Liver (tissue), 9 donors: ENCODE data around the gene PBX4. TPM values are rescaled to one million over a fixed set of nuclear protein-coding genes. Genes with fewer than 3 reads are reported as not detected.

ENCODE experiments used
- DNase-seq: peaks from one replicate; pipeline ENCODE4 v3.0.0-alpha.2; 2017; ENCODE audit warnings: low spot score
- H3K27ac ChIP-seq, 2 donors: one replicate each; pipeline ENCODE4 v1.7.0; 2013; ENCODE audit warnings: inconsistent platforms in 2 of 2, low read length in 2 of 2, control low read depth in 1 of 2, low read depth in 1 of 2, mild to moderate bottlenecking in 1 of 2
- H3K27me3 ChIP-seq, 4 donors: one replicate each; pipeline versions ENCODE4 v1.6.1 to v1.7.0; 2013; ENCODE audit warnings: low read length in 3 of 4, inconsistent platforms in 1 of 4, mild to moderate bottlenecking in 1 of 4, moderate library complexity in 1 of 4; ENCODE audit not compliant: control insufficient read depth in 4 of 4, insufficient read depth in 4 of 4
- H3K36me3 ChIP-seq, 4 donors: one replicate each; pipeline versions ENCODE4 v1.6.1 to v1.7.0; 2013; ENCODE audit warnings: low read length in 3 of 4, mild to moderate bottlenecking in 3 of 4, low read depth in 1 of 4, moderate library complexity in 1 of 4; ENCODE audit not compliant: control insufficient read depth in 4 of 4, insufficient read depth in 3 of 4
- H3K4me1 ChIP-seq, 4 donors: one replicate each; pipeline versions ENCODE4 v1.6.1 to v1.7.0; 2013; ENCODE audit warnings: low read length in 3 of 4, mild to moderate bottlenecking in 3 of 4, moderate library complexity in 1 of 4; ENCODE audit not compliant: control insufficient read depth in 4 of 4, insufficient read depth in 4 of 4
- H3K4me3 ChIP-seq, 3 donors: one replicate each; pipeline versions ENCODE4 v1.6.1 to v1.7.0; 2013; ENCODE audit warnings: low read length in 3 of 3, control low read depth in 1 of 3, low read depth in 1 of 3, mild to moderate bottlenecking in 1 of 3
- H3K9ac ChIP-seq, 2 donors: one replicate each; pipeline ENCODE4 v1.7.0; 2013; ENCODE audit warnings: low read length in 2 of 2, mild to moderate bottlenecking in 2 of 2, moderate library complexity in 2 of 2, control low read depth in 1 of 2, low read depth in 1 of 2
- H3K9me3 ChIP-seq, 4 donors: one replicate each; pipeline versions ENCODE4 v1.6.1 to v1.7.0; 2013; ENCODE audit warnings: low read length in 3 of 4; ENCODE audit not compliant: control insufficient read depth in 4 of 4
- EGR1 ChIP-seq, 2 donors: IDR thresholded peaks; 2 replicates each; pipeline ENCODE4 v1.6.1; 2016 to 2018; ENCODE audit warnings: antibody characterized with exemption in 2 of 2, low read depth in 2 of 2
- FOXA1 ChIP-seq: IDR thresholded peaks from 2 replicates; pipeline ENCODE4 v1.6.1; 2016; ENCODE audit warnings: antibody characterized with exemption
- FOXA2 ChIP-seq: IDR thresholded peaks from 2 replicates; pipeline ENCODE4 v1.6.1; 2016; ENCODE audit warnings: antibody characterized with exemption
- GABPA ChIP-seq, 2 donors: IDR thresholded peaks in 1 of 2; conservative IDR thresholded peaks in 1 of 2; 2 replicates each; pipeline ENCODE4 v1.6.1; 2016; ENCODE audit warnings: antibody characterized with exemption in 2 of 2, mild to moderate bottlenecking in 1 of 2, moderate library complexity in 1 of 2
- HNF4A ChIP-seq, 2 donors: conservative IDR thresholded peaks; 2 replicates each; pipeline ENCODE4 v1.6.1; 2016; ENCODE audit warnings: antibody characterized with exemption in 2 of 2, mild to moderate bottlenecking in 2 of 2
- HNF4G ChIP-seq: IDR thresholded peaks from 2 replicates; pipeline ENCODE4 v1.6.1; 2016; ENCODE audit warnings: antibody characterized with exemption
- JUND ChIP-seq, 2 donors: IDR thresholded peaks; 2 replicates each; pipeline ENCODE4 v1.6.1; 2016; ENCODE audit warnings: antibody characterized with exemption in 2 of 2
- NR2F2 ChIP-seq: IDR thresholded peaks from 2 replicates; pipeline ENCODE4 v1.6.1; 2016; ENCODE audit warnings: antibody characterized with exemption
- RAD21 ChIP-seq, 2 donors: IDR thresholded peaks; 2 replicates each; pipeline ENCODE4 v1.6.1; 2016; ENCODE audit warnings: antibody characterized with exemption in 2 of 2, mild to moderate bottlenecking in 2 of 2
- RXRA ChIP-seq, 2 donors: IDR thresholded peaks; 2 replicates each; pipeline ENCODE4 v1.6.1; 2017 to 2018; ENCODE audit warnings: antibody characterized with exemption in 2 of 2, mild to moderate bottlenecking in 1 of 2
- SP1 ChIP-seq: IDR thresholded peaks from 2 replicates; pipeline ENCODE4 v1.6.1; 2018; ENCODE audit warnings: antibody characterized with exemption, mild to moderate bottlenecking
- TAF1 ChIP-seq: conservative IDR thresholded peaks from 2 replicates; pipeline ENCODE4 v1.6.1; 2016; ENCODE audit warnings: antibody characterized with exemption, mild to moderate bottlenecking
- YY1 ChIP-seq: IDR thresholded peaks from 2 replicates; pipeline ENCODE4 v1.6.1; 2016; ENCODE audit warnings: antibody characterized with exemption, mild to moderate bottlenecking
- WGBS: extraction: QIAGEN DNeasy Blood & Tissue Kit; methylation state at CpG from one replicate; pipeline ENCODE4 v1.1.7; 2013; 5-methylcytosine and 5-hydroxymethylcytosine counted together
- polyA plus RNA-seq, 2 donors: library from polyadenylated mRNA; stranded (reverse) in 1 of 2; unstranded in 1 of 2; fragments of 200-250 nt in 1 of 2; fragments of >200 nt in 1 of 2; fragmentation: Nextera tagmentation in 1 of 2; extraction: Ambion mirVana in 1 of 2; gene quantifications; one replicate each; pipeline versions ENCODE4 v1.2.1 to v1.2.3, GENCODE V29; 2013 to 2015
- total RNA-seq, 2 donors: library from RNA; depleted of rRNA; stranded (reverse); fragments of >200 nt; gene quantifications; one replicate each; pipeline ENCODE4 v1.2.3, GENCODE V29; 2014
- TF ChIP-seq, protein P1 (sequence below): fragments of 150-350 bp; IDR thresholded peaks from 2 replicates; pipeline ENCODE4 v1.5.1; 2017; ENCODE audit warnings: improper control_type of control experiment, low read depth, low read length; ENCODE audit not compliant: missing input control
- TF ChIP-seq, protein P2 (sequence below): IDR thresholded peaks from 2 replicates; pipeline ENCODE4 v1.6.1; 2016; ENCODE audit warnings: antibody characterized with exemption
- TF ChIP-seq, protein P3 (sequence below): IDR thresholded peaks from 2 replicates; pipeline ENCODE4 v1.6.1; 2016; ENCODE audit warnings: antibody characterized with exemption, mild to moderate bottlenecking
- TF ChIP-seq, protein P4 (sequence below): IDR thresholded peaks from 2 replicates; pipeline ENCODE4 v1.6.1; 2016; ENCODE audit warnings: antibody characterized with exemption
- TF ChIP-seq, protein P5 (sequence below): IDR thresholded peaks from 2 replicates; pipeline ENCODE4 v1.6.1; 2016; ENCODE audit warnings: antibody characterized with exemption
- donor health status: healthy.
- donor health status: healthy.
- donor health status: healthy.
- donor health status: healthy.
- donor health status: healthy.

Gene PBX4
- total and polyA plus RNA-seq, 4 donors = 0.19 to 0.59 (median 0.21) TPM; not detected in 1

DNA sequence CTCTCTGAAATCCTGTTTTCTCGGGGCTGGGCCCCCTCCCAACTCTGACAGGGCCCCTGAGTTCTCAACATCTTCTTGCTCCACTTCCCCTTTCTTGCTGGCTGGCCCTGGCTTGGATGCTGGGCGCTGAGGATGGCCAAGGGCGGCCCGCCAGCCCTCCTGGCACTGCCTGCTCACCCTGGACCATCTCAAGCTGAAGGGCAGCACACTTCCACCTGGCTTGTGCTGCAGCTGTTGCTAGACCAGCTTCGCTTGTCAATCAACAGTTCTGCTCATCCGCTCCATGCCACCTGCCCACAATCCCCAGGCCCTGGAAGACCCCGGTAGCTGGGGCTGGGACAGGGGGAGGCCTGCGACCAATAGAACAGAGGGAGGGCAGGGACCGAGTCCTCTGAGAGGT is 31.8 kb upstream of the PBX4 start (continued):
- TF ChIP-seq, protein P1, sequence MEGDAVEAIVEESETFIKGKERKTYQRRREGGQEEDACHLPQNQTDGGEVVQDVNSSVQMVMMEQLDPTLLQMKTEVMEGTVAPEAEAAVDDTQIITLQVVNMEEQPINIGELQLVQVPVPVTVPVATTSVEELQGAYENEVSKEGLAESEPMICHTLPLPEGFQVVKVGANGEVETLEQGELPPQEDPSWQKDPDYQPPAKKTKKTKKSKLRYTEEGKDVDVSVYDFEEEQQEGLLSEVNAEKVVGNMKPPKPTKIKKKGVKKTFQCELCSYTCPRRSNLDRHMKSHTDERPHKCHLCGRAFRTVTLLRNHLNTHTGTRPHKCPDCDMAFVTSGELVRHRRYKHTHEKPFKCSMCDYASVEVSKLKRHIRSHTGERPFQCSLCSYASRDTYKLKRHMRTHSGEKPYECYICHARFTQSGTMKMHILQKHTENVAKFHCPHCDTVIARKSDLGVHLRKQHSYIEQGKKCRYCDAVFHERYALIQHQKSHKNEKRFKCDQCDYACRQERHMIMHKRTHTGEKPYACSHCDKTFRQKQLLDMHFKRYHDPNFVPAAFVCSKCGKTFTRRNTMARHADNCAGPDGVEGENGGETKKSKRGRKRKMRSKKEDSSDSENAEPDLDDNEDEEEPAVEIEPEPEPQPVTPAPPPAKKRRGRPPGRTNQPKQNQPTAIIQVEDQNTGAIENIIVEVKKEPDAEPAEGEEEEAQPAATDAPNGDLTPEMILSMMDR = no peak
- no peak for TF ChIP-seq FOXA1
- TF ChIP-seq RAD21 (IDR thresholded peaks at IDR 0.05) = no peak
- no peak for TF ChIP-seq NR2F2

DNA sequence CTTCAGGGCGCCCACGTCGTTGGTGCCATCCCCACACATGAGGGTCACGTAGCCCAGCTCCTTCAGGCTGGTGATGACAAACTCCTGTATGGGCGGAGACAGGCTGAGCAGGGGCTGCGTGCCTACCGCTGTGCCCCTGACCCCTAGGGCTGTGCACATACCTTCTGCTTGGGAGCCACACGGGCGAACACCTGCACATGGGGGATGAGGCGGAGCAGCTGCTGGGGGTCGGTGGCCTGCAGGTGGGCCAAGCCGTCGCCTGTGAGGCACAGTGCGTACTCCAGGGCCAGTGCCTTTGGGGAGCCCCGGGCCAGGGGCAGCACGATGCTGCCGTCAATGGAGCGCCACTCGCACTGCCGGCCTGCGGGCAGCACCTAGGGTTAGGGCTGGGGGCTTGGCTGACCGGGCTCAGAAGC is 31.1 kb upstream of the PBX4 start:
- 97% methylated on average over 22 of the region's 22 CpGs for WGBS
- TF ChIP-seq FOXA2 = no peak
- no peak for TF ChIP-seq YY1
- TF ChIP-seq, protein P1 = no peak
- TF ChIP-seq HNF4G = no peak
- TF ChIP-seq, protein P2, sequence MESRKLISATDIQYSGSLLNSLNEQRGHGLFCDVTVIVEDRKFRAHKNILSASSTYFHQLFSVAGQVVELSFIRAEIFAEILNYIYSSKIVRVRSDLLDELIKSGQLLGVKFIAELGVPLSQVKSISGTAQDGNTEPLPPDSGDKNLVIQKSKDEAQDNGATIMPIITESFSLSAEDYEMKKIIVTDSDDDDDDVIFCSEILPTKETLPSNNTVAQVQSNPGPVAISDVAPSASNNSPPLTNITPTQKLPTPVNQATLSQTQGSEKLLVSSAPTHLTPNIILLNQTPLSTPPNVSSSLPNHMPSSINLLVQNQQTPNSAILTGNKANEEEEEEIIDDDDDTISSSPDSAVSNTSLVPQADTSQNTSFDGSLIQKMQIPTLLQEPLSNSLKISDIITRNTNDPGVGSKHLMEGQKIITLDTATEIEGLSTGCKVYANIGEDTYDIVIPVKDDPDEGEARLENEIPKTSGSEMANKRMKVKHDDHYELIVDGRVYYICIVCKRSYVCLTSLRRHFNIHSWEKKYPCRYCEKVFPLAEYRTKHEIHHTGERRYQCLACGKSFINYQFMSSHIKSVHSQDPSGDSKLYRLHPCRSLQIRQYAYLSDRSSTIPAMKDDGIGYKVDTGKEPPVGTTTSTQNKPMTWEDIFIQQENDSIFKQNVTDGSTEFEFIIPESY = no peak
- TF ChIP-seq, protein P3, sequence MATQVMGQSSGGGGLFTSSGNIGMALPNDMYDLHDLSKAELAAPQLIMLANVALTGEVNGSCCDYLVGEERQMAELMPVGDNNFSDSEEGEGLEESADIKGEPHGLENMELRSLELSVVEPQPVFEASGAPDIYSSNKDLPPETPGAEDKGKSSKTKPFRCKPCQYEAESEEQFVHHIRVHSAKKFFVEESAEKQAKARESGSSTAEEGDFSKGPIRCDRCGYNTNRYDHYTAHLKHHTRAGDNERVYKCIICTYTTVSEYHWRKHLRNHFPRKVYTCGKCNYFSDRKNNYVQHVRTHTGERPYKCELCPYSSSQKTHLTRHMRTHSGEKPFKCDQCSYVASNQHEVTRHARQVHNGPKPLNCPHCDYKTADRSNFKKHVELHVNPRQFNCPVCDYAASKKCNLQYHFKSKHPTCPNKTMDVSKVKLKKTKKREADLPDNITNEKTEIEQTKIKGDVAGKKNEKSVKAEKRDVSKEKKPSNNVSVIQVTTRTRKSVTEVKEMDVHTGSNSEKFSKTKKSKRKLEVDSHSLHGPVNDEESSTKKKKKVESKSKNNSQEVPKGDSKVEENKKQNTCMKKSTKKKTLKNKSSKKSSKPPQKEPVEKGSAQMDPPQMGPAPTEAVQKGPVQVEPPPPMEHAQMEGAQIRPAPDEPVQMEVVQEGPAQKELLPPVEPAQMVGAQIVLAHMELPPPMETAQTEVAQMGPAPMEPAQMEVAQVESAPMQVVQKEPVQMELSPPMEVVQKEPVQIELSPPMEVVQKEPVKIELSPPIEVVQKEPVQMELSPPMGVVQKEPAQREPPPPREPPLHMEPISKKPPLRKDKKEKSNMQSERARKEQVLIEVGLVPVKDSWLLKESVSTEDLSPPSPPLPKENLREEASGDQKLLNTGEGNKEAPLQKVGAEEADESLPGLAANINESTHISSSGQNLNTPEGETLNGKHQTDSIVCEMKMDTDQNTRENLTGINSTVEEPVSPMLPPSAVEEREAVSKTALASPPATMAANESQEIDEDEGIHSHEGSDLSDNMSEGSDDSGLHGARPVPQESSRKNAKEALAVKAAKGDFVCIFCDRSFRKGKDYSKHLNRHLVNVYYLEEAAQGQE = no peak
- TF ChIP-seq, protein P4, sequence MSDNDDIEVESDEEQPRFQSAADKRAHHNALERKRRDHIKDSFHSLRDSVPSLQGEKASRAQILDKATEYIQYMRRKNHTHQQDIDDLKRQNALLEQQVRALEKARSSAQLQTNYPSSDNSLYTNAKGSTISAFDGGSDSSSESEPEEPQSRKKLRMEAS = no peak
- TF ChIP-seq JUND (IDR thresholded peaks at IDR 0.05) = no peak
- TF ChIP-seq TAF1 = no peak
- TF ChIP-seq GABPA (IDR thresholded peaks at IDR 0.05 in 1 of 2, conservative IDR thresholded peaks at IDR 0.05 in 1 of 2) = no peak
- TF ChIP-seq, protein P5, sequence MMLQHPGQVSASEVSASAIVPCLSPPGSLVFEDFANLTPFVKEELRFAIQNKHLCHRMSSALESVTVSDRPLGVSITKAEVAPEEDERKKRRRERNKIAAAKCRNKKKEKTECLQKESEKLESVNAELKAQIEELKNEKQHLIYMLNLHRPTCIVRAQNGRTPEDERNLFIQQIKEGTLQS = no peak
- TF ChIP-seq RAD21 (IDR thresholded peaks at IDR 0.05) = no peak
- no peak for TF ChIP-seq SP1
- no peak for TF ChIP-seq NR2F2
- TF ChIP-seq RXRA (IDR thresholded peaks at IDR 0.05) = no peak
- TF ChIP-seq HNF4A (conservative IDR thresholded peaks at IDR 0.05) = no peak
- TF ChIP-seq EGR1 (IDR thresholded peaks at IDR 0.05; ENCODE audit: low read depth in 2 of 2) = no peak
- TF ChIP-seq FOXA1 = no peak
- Histone ChIP-seq H3K27me3 (no peaks in the 10 kb centered on the region), H3K9me3 (no peaks in the 10 kb centered on the region), H3K4me1 (no peaks in the 10 kb centered on the region), H3K4me3 (no peak overlapping the region), H3K27ac (no peak overlapping the region), H3K36me3 (peaks cover 23 to 88% (median 46%) of the 10 kb centered on the region in 4 donors), H3K9ac (no peak overlapping the region)
- no peak for DNase-seq
